HL-60 (cell line): ENCODE measurements around the gene YJEFN3.

Experiments used
- CTCF ChIP-seq: IDR thresholded peaks from one replicate; pipeline ENCODE4 v1.5.1; 2011; ENCODE audit warnings: low read length, control low read depth, inconsistent platforms; ENCODE audit not compliant: insufficient read depth
- GABPA ChIP-seq: IDR thresholded peaks from 2 replicates; pipeline ENCODE4 v1.6.1; 2012; ENCODE audit warnings: low read depth
- POLR2AphosphoS5 ChIP-seq: IDR thresholded peaks from 2 replicates; pipeline ENCODE4 v1.6.1; 2012; ENCODE audit warnings: low read depth
- SPI1 ChIP-seq: IDR thresholded peaks from 2 replicates; pipeline ENCODE4 v1.6.1; 2012; ENCODE audit warnings: low read depth, mild to moderate bottlenecking, borderline replicate concordance
- TF ChIP-seq, protein P1 (sequence below): IDR thresholded peaks from 2 replicates; pipeline ENCODE4 v1.6.1; 2012; ENCODE audit warnings: low read depth; ENCODE audit not compliant: insufficient replicate concordance

DNA sequence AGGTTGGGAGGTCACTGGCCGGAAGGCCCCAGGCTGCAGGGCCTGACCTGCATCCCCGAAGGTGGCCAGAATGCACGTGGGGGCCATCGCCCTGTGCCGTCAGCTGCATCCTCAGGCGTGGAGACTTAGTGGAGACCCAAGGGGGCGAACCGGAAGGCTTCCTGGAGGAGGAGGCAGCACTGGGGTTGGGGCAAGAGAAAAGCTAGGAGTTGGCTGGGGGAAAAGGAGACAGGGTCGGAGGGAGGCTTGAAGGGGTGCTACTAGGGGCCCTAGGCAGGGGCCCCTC is 1.4 kb upstream of the YJEFN3 start:
- no peak for TF ChIP-seq CTCF
- no peak for TF ChIP-seq POLR2AphosphoS5
- TF ChIP-seq SPI1: no peak
- TF ChIP-seq, protein P1, sequence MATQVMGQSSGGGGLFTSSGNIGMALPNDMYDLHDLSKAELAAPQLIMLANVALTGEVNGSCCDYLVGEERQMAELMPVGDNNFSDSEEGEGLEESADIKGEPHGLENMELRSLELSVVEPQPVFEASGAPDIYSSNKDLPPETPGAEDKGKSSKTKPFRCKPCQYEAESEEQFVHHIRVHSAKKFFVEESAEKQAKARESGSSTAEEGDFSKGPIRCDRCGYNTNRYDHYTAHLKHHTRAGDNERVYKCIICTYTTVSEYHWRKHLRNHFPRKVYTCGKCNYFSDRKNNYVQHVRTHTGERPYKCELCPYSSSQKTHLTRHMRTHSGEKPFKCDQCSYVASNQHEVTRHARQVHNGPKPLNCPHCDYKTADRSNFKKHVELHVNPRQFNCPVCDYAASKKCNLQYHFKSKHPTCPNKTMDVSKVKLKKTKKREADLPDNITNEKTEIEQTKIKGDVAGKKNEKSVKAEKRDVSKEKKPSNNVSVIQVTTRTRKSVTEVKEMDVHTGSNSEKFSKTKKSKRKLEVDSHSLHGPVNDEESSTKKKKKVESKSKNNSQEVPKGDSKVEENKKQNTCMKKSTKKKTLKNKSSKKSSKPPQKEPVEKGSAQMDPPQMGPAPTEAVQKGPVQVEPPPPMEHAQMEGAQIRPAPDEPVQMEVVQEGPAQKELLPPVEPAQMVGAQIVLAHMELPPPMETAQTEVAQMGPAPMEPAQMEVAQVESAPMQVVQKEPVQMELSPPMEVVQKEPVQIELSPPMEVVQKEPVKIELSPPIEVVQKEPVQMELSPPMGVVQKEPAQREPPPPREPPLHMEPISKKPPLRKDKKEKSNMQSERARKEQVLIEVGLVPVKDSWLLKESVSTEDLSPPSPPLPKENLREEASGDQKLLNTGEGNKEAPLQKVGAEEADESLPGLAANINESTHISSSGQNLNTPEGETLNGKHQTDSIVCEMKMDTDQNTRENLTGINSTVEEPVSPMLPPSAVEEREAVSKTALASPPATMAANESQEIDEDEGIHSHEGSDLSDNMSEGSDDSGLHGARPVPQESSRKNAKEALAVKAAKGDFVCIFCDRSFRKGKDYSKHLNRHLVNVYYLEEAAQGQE: no peak
- TF ChIP-seq GABPA: no peak
